Measurements from ENCODE around the gene NAV2.

The NAV2 gene

DNA sequence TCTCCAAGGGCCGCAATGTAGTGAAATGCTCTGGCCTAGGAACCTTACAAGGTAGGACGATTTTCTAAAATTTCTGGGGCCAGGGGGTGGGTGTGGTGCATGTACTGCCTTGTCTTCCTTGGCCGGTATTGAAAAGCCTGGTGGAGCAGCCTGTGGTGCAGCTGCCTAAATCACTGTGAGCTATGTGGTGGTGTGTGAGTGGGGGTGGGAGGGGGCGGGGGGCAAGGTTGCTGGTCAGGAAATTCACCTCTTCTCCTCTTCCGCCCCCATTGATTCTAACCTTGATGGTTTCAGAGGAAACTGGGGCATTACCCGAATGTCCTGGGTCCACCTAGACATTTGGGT, 310.4 kb downstream of the NAV2 start:
- Histone ChIP-seq H3K79me1 (ENCODE audit: low read length) (peaks cover 48% of the 10 kb centered on the region), H4K12ac (ENCODE audit: low read depth, low read length) (peak overlapping the region; percentile 35), H3K23ac (ENCODE audit: low read length) (no peak overlapping the region), H2BK120ac (ENCODE audit: insufficient read depth, low read length, poor library complexity) (peak overlapping the region; percentile 48), H2BK12ac (ENCODE audit: low read length) (peak overlapping the region; percentile 72), H4K91ac (ENCODE audit: low read depth, low read length) (peak overlapping the region; percentile 86), H3K27me3 (ENCODE audit: insufficient read depth, low read length) (no peaks in the 10 kb centered on the region), H3K18ac (ENCODE audit: low read length) (peak overlapping the region; percentile 61), H4K8ac (ENCODE audit: low read depth, low read length) (peak overlapping the region; percentile 25), H3K14ac (ENCODE audit: low read length) (peak overlapping the region; percentile 71), H2BK5ac (ENCODE audit: low read depth, low read length, poor library complexity) (peak overlapping the region; percentile 94), H2AFZ (ENCODE audit: insufficient read depth, low read length, poor library complexity) (no peak overlapping the region), H3K79me2 (ENCODE audit: control insufficient read depth, insufficient read depth, low read length, poor library complexity) (peaks cover 16% of the 10 kb centered on the region), H3K4ac (ENCODE audit: low read depth, low read length) (no peak overlapping the region), H2AK5ac (ENCODE audit: low read length) (no peak overlapping the region), H3K9ac (ENCODE audit: low read length) (peak overlapping the region; percentile 80), H3K9me3 (ENCODE audit: insufficient read depth, low read depth, low read length) (no peaks in the 10 kb centered on the region), H3K27ac (ENCODE audit: low read depth, low read length) (peak overlapping the region; percentile 94), H3K4me2 (ENCODE audit: low read length) (peak overlapping the region; percentile 42), H3K4me3 (ENCODE audit: low read depth, low read length) (peak overlapping the region; percentile 59), H3K4me1 (ENCODE audit: control insufficient read depth in 1 of 2, insufficient read depth in 2 of 2, low read length in 2 of 2) (peaks cover 23 to 32% of the 10 kb centered on the region in 2 experiments), H3K36me3 (ENCODE audit: control insufficient read depth in 1 of 2, insufficient read depth in 2 of 2, low read length in 2 of 2) (no peaks in the 10 kb centered on the region)
- DNase-seq, result no peak
- WGBS (ENCODE audit: extremely low coverage, insufficient coverage, insufficient read length), result no CpG with 5 or more reads among the region's 6 CpGs

- Histone ChIP-seq H2BK120ac (ENCODE audit: insufficient read depth, low read length, poor library complexity) (peak overlapping the region; percentile 93), H4K12ac (ENCODE audit: low read depth, low read length) (peak overlapping the region; percentile 13), H3K4me1 (ENCODE audit: control insufficient read depth in 1 of 2, insufficient read depth in 2 of 2, low read length in 2 of 2) (peaks cover 31 to 42% of the 10 kb centered on the region in 2 experiments), H2AK5ac (ENCODE audit: low read length) (peak overlapping the region; percentile 8), H3K79me1 (ENCODE audit: low read length) (peaks cover 54% of the 10 kb centered on the region), H3K14ac (ENCODE audit: low read length) (peak overlapping the region; percentile 48), H3K36me3 (ENCODE audit: control insufficient read depth in 1 of 2, insufficient read depth in 2 of 2, low read length in 2 of 2) (no peaks in the 10 kb centered on the region), H4K91ac (ENCODE audit: low read depth, low read length) (peak overlapping the region; percentile 86), H3K23ac (ENCODE audit: low read length) (no peak overlapping the region), H3K9ac (ENCODE audit: low read length) (peak overlapping the region; percentile 19), H3K9me3 (ENCODE audit: insufficient read depth, low read depth, low read length) (no peaks in the 10 kb centered on the region), H2BK12ac (ENCODE audit: low read length) (peak overlapping the region; percentile 20), H3K18ac (ENCODE audit: low read length) (peak overlapping the region; percentile 79), H3K4ac (ENCODE audit: low read depth, low read length) (peak overlapping the region; percentile 80), H3K79me2 (ENCODE audit: control insufficient read depth, insufficient read depth, low read length, poor library complexity) (peaks cover 21% of the 10 kb centered on the region), H3K4me2 (ENCODE audit: low read length) (peak overlapping the region; percentile 42), H3K27ac (ENCODE audit: low read depth, low read length) (peak overlapping the region; percentile 94), H3K4me3 (ENCODE audit: low read depth, low read length) (peak overlapping the region; percentile 41), H2AFZ (ENCODE audit: insufficient read depth, low read length, poor library complexity) (no peak overlapping the region), H2BK5ac (ENCODE audit: low read depth, low read length, poor library complexity) (peak overlapping the region; percentile 85), H3K27me3 (ENCODE audit: insufficient read depth, low read length) (no peaks in the 10 kb centered on the region), H4K8ac (ENCODE audit: low read depth, low read length) (peak overlapping the region; percentile 7)
- DNase-seq, result no peak
- WGBS (ENCODE audit: extremely low coverage, insufficient coverage, insufficient read length), result no CpG with 5 or more reads among the region's 6 CpGs
Observed at GRCh38 chr11:20024172-20024935, 311.7 kb downstream of the NAV2 start.

GRCh38 chr11:20025332-20025840, 312.7 kb downstream of the NAV2 start:
- H3K27me3 ChIP-seq (ENCODE audit: insufficient read depth, low read length), result no peaks in the 10 kb centered on the region
- H3K4me2 ChIP-seq (ENCODE audit: low read length), result peak overlapping the region; percentile 42
- no peak for DNase-seq
- no peaks in the 10 kb centered on the region for H3K36me3 ChIP-seq (ENCODE audit: control insufficient read depth in 1 of 2, insufficient read depth in 2 of 2, low read length in 2 of 2)
- WGBS (ENCODE audit: extremely low coverage, insufficient coverage, insufficient read length), result no CpG with 5 or more reads among the region's 8 CpGs
- peak overlapping the region; percentile 77 for H4K91ac ChIP-seq (ENCODE audit: low read depth, low read length)
- H3K18ac ChIP-seq (ENCODE audit: low read length), result peak overlapping the region; percentile 70
- H4K12ac ChIP-seq (ENCODE audit: low read depth, low read length), result peak overlapping the region; percentile 70
- H4K8ac ChIP-seq (ENCODE audit: low read depth, low read length), result peak overlapping the region; percentile 71
- H2BK120ac ChIP-seq (ENCODE audit: insufficient read depth, low read length, poor library complexity), result peak overlapping the region; percentile 56
- no peak overlapping the region for H3K23ac ChIP-seq (ENCODE audit: low read length)
- no peak overlapping the region for H3K4me3 ChIP-seq (ENCODE audit: low read depth, low read length)
- H3K4ac ChIP-seq (ENCODE audit: low read depth, low read length), result peak overlapping the region; percentile 82
- H2AFZ ChIP-seq (ENCODE audit: insufficient read depth, low read length, poor library complexity), result no peak overlapping the region
- H2BK12ac ChIP-seq (ENCODE audit: low read length), result peak overlapping the region; percentile 58
- H3K79me2 ChIP-seq (ENCODE audit: control insufficient read depth, insufficient read depth, low read length, poor library complexity), result peaks cover 21% of the 10 kb centered on the region
- H3K14ac ChIP-seq (ENCODE audit: low read length), result peak overlapping the region; percentile 83
- H3K79me1 ChIP-seq (ENCODE audit: low read length), result peaks cover 54% of the 10 kb centered on the region
- H2AK5ac ChIP-seq (ENCODE audit: low read length), result peak overlapping the region; percentile 92
- H2BK5ac ChIP-seq (ENCODE audit: low read depth, low read length, poor library complexity), result peak overlapping the region; percentile 80
- H3K27ac ChIP-seq (ENCODE audit: low read depth, low read length), result peak overlapping the region; percentile 94
- peaks cover 30 to 40% of the 10 kb centered on the region in 2 experiments for H3K4me1 ChIP-seq (ENCODE audit: control insufficient read depth in 1 of 2, insufficient read depth in 2 of 2, low read length in 2 of 2)
- no peaks in the 10 kb centered on the region for H3K9me3 ChIP-seq (ENCODE audit: insufficient read depth, low read depth, low read length)
- H3K9ac ChIP-seq (ENCODE audit: low read length), result no peak overlapping the region

GRCh38 chr11:20026629-20027555, 314.3 kb downstream of the NAV2 start:
- Histone ChIP-seq H4K12ac (ENCODE audit: low read depth, low read length) (no peak overlapping the region), H2BK120ac (ENCODE audit: insufficient read depth, low read length, poor library complexity) (peak overlapping the region; percentile 64), H2AK5ac (ENCODE audit: low read length) (no peak overlapping the region), H3K4ac (ENCODE audit: low read depth, low read length) (no peak overlapping the region), H3K27me3 (ENCODE audit: insufficient read depth, low read length) (no peaks in the 10 kb centered on the region), H2AFZ (ENCODE audit: insufficient read depth, low read length, poor library complexity) (no peak overlapping the region), H3K4me1 (ENCODE audit: control insufficient read depth in 1 of 2, insufficient read depth in 2 of 2, low read length in 2 of 2) (peaks cover 25 to 40% of the 10 kb centered on the region in 2 experiments), H3K79me1 (ENCODE audit: low read length) (peaks cover 53% of the 10 kb centered on the region), H3K36me3 (ENCODE audit: control insufficient read depth in 1 of 2, insufficient read depth in 2 of 2, low read length in 2 of 2) (no peaks in the 10 kb centered on the region), H3K9me3 (ENCODE audit: insufficient read depth, low read depth, low read length) (no peaks in the 10 kb centered on the region), H3K14ac (ENCODE audit: low read length) (no peak overlapping the region), H4K8ac (ENCODE audit: low read depth, low read length) (no peak overlapping the region), H3K23ac (ENCODE audit: low read length) (no peak overlapping the region), H2BK5ac (ENCODE audit: low read depth, low read length, poor library complexity) (peak overlapping the region; percentile 25), H4K91ac (ENCODE audit: low read depth, low read length) (no peak overlapping the region), H3K79me2 (ENCODE audit: control insufficient read depth, insufficient read depth, low read length, poor library complexity) (peaks cover 21% of the 10 kb centered on the region), H3K18ac (ENCODE audit: low read length) (no peak overlapping the region), H3K27ac (ENCODE audit: low read depth, low read length) (peak overlapping the region; percentile 93), H3K4me3 (ENCODE audit: low read depth, low read length) (no peak overlapping the region), H2BK12ac (ENCODE audit: low read length) (no peak overlapping the region), H3K9ac (ENCODE audit: low read length) (no peak overlapping the region), H3K4me2 (ENCODE audit: low read length) (peak overlapping the region; percentile 57)
- peak; percentile 94 to 95 for DNase-seq
- WGBS (ENCODE audit: extremely low coverage, insufficient coverage, insufficient read length), result no CpG with 5 or more reads among the region's 15 CpGs

Data from trophoblast cell (in vitro differentiated cells and primary cell).